Transverse colon (tissue), 4 donors: ENCODE data around the gene ENAH. TPM values are rescaled to one million over a fixed set of nuclear protein-coding genes. Genes with fewer than 3 reads are reported as not detected.

Source experiments
- DNase-seq: peaks from one replicate; pipeline ENCODE4 v3.0.0-alpha.2; 2019
- H3K27ac ChIP-seq, 4 donors: fragments of 200-600 bp; sonication (generic); 2 replicates each; pipeline ENCODE4 v1.5.1; 2016 to 2018; ENCODE audit warnings: inconsistent platforms in 4 of 4
- H3K27me3 ChIP-seq: fragments of 200-600 bp; sonication (generic); 2 replicates; pipeline ENCODE4 v1.5.1; 2017; ENCODE audit warnings: inconsistent platforms
- H3K36me3 ChIP-seq, 4 donors: fragments of 200-600 bp; sonication (generic); 2 replicates each; pipeline ENCODE4 v1.5.1; 2017 to 2019; ENCODE audit warnings: inconsistent platforms in 4 of 4
- H3K4me1 ChIP-seq, 4 donors: fragments of 200-600 bp; sonication (generic); 2 replicates each; pipeline ENCODE4 v1.5.1; 2017 to 2020; ENCODE audit warnings: inconsistent platforms in 4 of 4
- H3K4me3 ChIP-seq, 4 donors: fragments of 200-600 bp; sonication (generic); 1 replicate in 1 of 4; 2 replicates in 3 of 4; pipeline versions ENCODE4 v1.5.1 to v1.6.1; 2017 to 2019; ENCODE audit warnings: inconsistent platforms in 4 of 4
- H3K9me3 ChIP-seq, 2 donors: fragments of 200-600 bp; sonication (generic); 2 replicates each; pipeline ENCODE4 v1.5.1; 2017 to 2019; ENCODE audit warnings: inconsistent platforms in 2 of 2
- CTCF ChIP-seq, 5 experiments: fragments of 200-600 bp in 3 of 5; fragments of 450-650 bp in 2 of 5; sonication (generic) in 3 of 5; IDR thresholded peaks; 1 replicate in 2 of 5; 2 replicates in 3 of 5; pipeline ENCODE4 v1.5.1; 2016 to 2017; ENCODE audit warnings: antibody characterized with exemption in 5 of 5, inconsistent platforms in 3 of 5, mild to moderate bottlenecking in 2 of 5, moderate library complexity in 1 of 5
- EP300 ChIP-seq: sonication (generic); formaldehyde crosslinking; IDR thresholded peaks from one replicate; pipeline ENCODE4 v1.6.1; 2017; ENCODE audit warnings: antibody characterized with exemption, low read depth
- POLR2A ChIP-seq: fragments of 450-650 bp; IDR thresholded peaks from one replicate; pipeline ENCODE4 v1.6.1; 2016; ENCODE audit warnings: antibody characterized with exemption, mild to moderate bottlenecking, moderate library complexity
- POLR2AphosphoS5 ChIP-seq, 3 donors: sonication (generic); formaldehyde crosslinking; IDR thresholded peaks; one replicate each; pipeline ENCODE4 v1.6.1; 2016; ENCODE audit warnings: antibody characterized with exemption in 3 of 3
- WGBS, 2 donors: methylation state at CpG; one replicate each; pipeline ENCODE4 v1.1.5; 2018; ENCODE audit warnings: low coverage in 1 of 2; 5-methylcytosine and 5-hydroxymethylcytosine counted together
- in situ Hi-C, 4 donors: fragments of 200-750 bp; cut with MboI; loops; one replicate each; pipeline versions ENCODE4 v1.15.0 to v1.15.1; 2017; ENCODE audit warnings: low sequenced_read_pairs in 3 of 4, low pct_ligation_motif_present in 1 of 4, low pct_unique_long_range_greater_than_20kb in 1 of 4
- intact Hi-C: fragments of 100-400 bp; cut with DNase I; formaldehyde crosslinking; loops from one replicate; pipeline ENCODE4 v1.15.1; 2023; ENCODE audit warnings: low total_unique reads
- total RNA-seq, 4 donors: library from RNA; depleted of rRNA; stranded (reverse); fragments of >200 nt; gene quantifications; one replicate each; pipeline ENCODE4 v1.1.0, GENCODE V29; 2016

Gene ENAH
- total RNA-seq, 4 donors from 2014 or later, result 14.7 to 140 (median 33.9) TPM

- 96% methylated on average over 1 of the region's 1 CpG; no CpG with 5 or more reads in 1 of the 2 donors for WGBS, 2 donors
- no peak for DNase-seq
- Histone ChIP-seq H3K9me3 (no peaks in the 10 kb centered on the region), H3K27ac (no peak overlapping the region), H3K36me3 (no peaks in the 10 kb centered on the region), H3K4me3 (no peak overlapping the region), H3K27me3 (no peaks in the 10 kb centered on the region), H3K4me1 (peaks cover 0 to 36% (median 8%) of the 10 kb centered on the region in 4 donors)
- intact Hi-C loops (no loop called here), in situ Hi-C loops (no loop called here)
- no peak for TF ChIP-seq EP300
- no peak for TF ChIP-seq POLR2A
- TF ChIP-seq CTCF (IDR thresholded peaks at IDR 0.05), result no peak
- TF ChIP-seq POLR2AphosphoS5 (IDR thresholded peaks at IDR 0.05), result no peak
These were observed 39.6 kb upstream of the ENAH start for GRCh38 chr1:225692517-225692879.

GRCh38 chr1:225691861-225692516 lies 39.1 kb upstream of the ENAH start:
- WGBS, 2 donors, result 79 to 83% methylated on average over 3 to 4 of the region's 4 CpGs
- H3K27me3 ChIP-seq, result no peaks in the 10 kb centered on the region
- in situ Hi-C loops, result no loop called here
- H3K27ac ChIP-seq, result peak overlapping the region in 1 of 4 donors; percentile 27
- no peak overlapping the region for H3K4me3 ChIP-seq
- no peak for TF ChIP-seq POLR2A
- no peaks in the 10 kb centered on the region for H3K9me3 ChIP-seq
- no peaks in the 10 kb centered on the region for H3K36me3 ChIP-seq
- H3K4me1 ChIP-seq, result peaks cover 0 to 36% (median 8%) of the 10 kb centered on the region in 4 donors
- no peak for DNase-seq
- intact Hi-C loops, result no loop called here

- in situ Hi-C loops, result no loop called here
- intact Hi-C loops, result no loop called here
These were observed 38.5 kb upstream of the ENAH start for GRCh38 chr1:225691377-225691776.

GRCh38 chr1:225689882-225690459 lies 37.0 kb upstream of the ENAH start:
- in situ Hi-C loops (no loop called here), intact Hi-C loops (no loop called here)
- H3K4me1 ChIP-seq, result peaks cover 0 to 33% (median 8%) of the 10 kb centered on the region in 4 donors
- TF ChIP-seq EP300 (no peak), POLR2AphosphoS5 (IDR thresholded peaks at IDR 0.05) (no peak), CTCF (IDR thresholded peaks at IDR 0.05) (no peak), POLR2A (no peak)
- H3K27ac ChIP-seq, result no peak overlapping the region
- H3K4me3 ChIP-seq, result no peak overlapping the region
- H3K9me3 ChIP-seq, result no peaks in the 10 kb centered on the region
- H3K36me3 ChIP-seq, result no peaks in the 10 kb centered on the region
- no peak for DNase-seq
- no peaks in the 10 kb centered on the region for H3K27me3 ChIP-seq
- WGBS, 2 donors, result 83 to 92% methylated on average over 2 of the region's 2 CpGs

More at GRCh38 chr1:225691377-225691776, 38.5 kb upstream of the ENAH start:
- TF ChIP-seq EP300 (no peak), POLR2AphosphoS5 (IDR thresholded peaks at IDR 0.05) (no peak), POLR2A (no peak), CTCF (IDR thresholded peaks at IDR 0.05) (no peak)
- Histone ChIP-seq H3K27me3 (no peaks in the 10 kb centered on the region), H3K4me1 (peaks cover 0 to 36% (median 8%) of the 10 kb centered on the region in 4 donors), H3K4me3 (no peak overlapping the region), H3K9me3 (no peaks in the 10 kb centered on the region), H3K36me3 (no peaks in the 10 kb centered on the region), H3K27ac (peak overlapping the region in 1 of 4 donors; percentile 27)
- DNase-seq, result no peak
- WGBS, 2 donors, result 38 to 71% methylated on average over 1 to 2 of the region's 2 CpGs
